Vagina (tissue), 2 donors: Measurements from ENCODE around the gene SMAP1. TPM values are rescaled to one million over a fixed set of nuclear protein-coding genes. Genes with fewer than 3 reads are reported as not detected.

ENCODE experiments used
- DNase-seq, 2 donors: peaks; one replicate each; pipeline ENCODE4 v3.0.0-alpha.2; 2017; ENCODE audit errors: extremely low spot score in 2 of 2
- H3K27ac ChIP-seq: fragments of 200-600 bp; sonication (generic); one replicate; pipeline ENCODE4 v1.5.1; 2019
- H3K27me3 ChIP-seq: fragments of 200-600 bp; sonication (generic); one replicate; pipeline ENCODE4 v1.5.1; 2019
- H3K36me3 ChIP-seq, 2 donors: fragments of 200-600 bp; sonication (generic); one replicate each; pipeline ENCODE4 v1.5.1; 2017 to 2019
- H3K4me1 ChIP-seq: fragments of 200-600 bp; sonication (generic); one replicate; pipeline ENCODE4 v1.5.1; 2019
- H3K4me3 ChIP-seq, 2 donors: fragments of 200-600 bp; sonication (generic); 1 replicate in 1 of 2; 2 replicates in 1 of 2; pipeline ENCODE4 v1.5.1; 2016 to 2019
- H3K9me3 ChIP-seq: fragments of 200-600 bp; sonication (generic); one replicate; pipeline ENCODE4 v1.5.1; 2019
- POLR2A ChIP-seq, 2 donors: fragments of 450-650 bp; IDR thresholded peaks; one replicate each; pipeline ENCODE4 v1.6.1; 2017; ENCODE audit warnings: antibody characterized with exemption in 2 of 2, mild to moderate bottlenecking in 2 of 2, moderate library complexity in 2 of 2
- POLR2AphosphoS5 ChIP-seq, 2 donors: sonication (generic); formaldehyde crosslinking; IDR thresholded peaks; one replicate each; pipeline ENCODE4 v1.9.0; 2017; ENCODE audit warnings: antibody characterized with exemption in 2 of 2, mild to moderate bottlenecking in 2 of 2, low read depth in 1 of 2; ENCODE audit not compliant: insufficient read depth in 1 of 2
- intact Hi-C: fragments of 100-400 bp; cut with DNase I; formaldehyde crosslinking; loops from one replicate; pipeline ENCODE4 v1.15.1; 2023
- total RNA-seq: library from RNA; depleted of rRNA; stranded (reverse); fragments of >200 nt; gene quantifications from one replicate; pipeline ENCODE4 v1.2.3, GENCODE V29; 2016
- TF ChIP-seq, protein P1 (sequence below), 3 experiments: fragments of 450-650 bp in 2 of 3; fragments of 200-600 bp in 1 of 3; sonication (generic) in 1 of 3; IDR thresholded peaks; one replicate each; pipeline ENCODE4 v1.5.1; 2017 to 2019; ENCODE audit warnings: antibody characterized with exemption in 3 of 3, mild to moderate bottlenecking in 2 of 3, moderate library complexity in 2 of 3

Gene SMAP1
- total RNA-seq, 1 donor from 2014 or later, result 26.3 TPM

- intact Hi-C loops, result no loop called here
- Histone ChIP-seq H3K4me3 (peak overlapping the region; percentile 90 to 91), H3K4me1 (peaks cover 25% of the 10 kb centered on the region), H3K9me3 (no peaks in the 10 kb centered on the region), H3K36me3 (no peaks in the 10 kb centered on the region), H3K27me3 (no peaks in the 10 kb centered on the region), H3K27ac (peak overlapping the region; percentile 89)
- TF ChIP-seq POLR2AphosphoS5 (IDR thresholded peaks at IDR 0.05; ENCODE audit: insufficient read depth in 1 of 2, low read depth in 1 of 2), result no peak
- TF ChIP-seq, protein P1, sequence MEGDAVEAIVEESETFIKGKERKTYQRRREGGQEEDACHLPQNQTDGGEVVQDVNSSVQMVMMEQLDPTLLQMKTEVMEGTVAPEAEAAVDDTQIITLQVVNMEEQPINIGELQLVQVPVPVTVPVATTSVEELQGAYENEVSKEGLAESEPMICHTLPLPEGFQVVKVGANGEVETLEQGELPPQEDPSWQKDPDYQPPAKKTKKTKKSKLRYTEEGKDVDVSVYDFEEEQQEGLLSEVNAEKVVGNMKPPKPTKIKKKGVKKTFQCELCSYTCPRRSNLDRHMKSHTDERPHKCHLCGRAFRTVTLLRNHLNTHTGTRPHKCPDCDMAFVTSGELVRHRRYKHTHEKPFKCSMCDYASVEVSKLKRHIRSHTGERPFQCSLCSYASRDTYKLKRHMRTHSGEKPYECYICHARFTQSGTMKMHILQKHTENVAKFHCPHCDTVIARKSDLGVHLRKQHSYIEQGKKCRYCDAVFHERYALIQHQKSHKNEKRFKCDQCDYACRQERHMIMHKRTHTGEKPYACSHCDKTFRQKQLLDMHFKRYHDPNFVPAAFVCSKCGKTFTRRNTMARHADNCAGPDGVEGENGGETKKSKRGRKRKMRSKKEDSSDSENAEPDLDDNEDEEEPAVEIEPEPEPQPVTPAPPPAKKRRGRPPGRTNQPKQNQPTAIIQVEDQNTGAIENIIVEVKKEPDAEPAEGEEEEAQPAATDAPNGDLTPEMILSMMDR (IDR thresholded peaks at IDR 0.05), result no peak
- TF ChIP-seq POLR2A (IDR thresholded peaks at IDR 0.05), result no peak
- no peak for DNase-seq
Observed at GRCh38 chr6:70667256-70667710, 400 bp upstream of the SMAP1 start.

GRCh38 chr6:70668499-70668812 is 773 bp downstream of the SMAP1 start:
- no peak for DNase-seq
- no peak for TF ChIP-seq POLR2A (IDR thresholded peaks at IDR 0.05)
- TF ChIP-seq POLR2AphosphoS5 (IDR thresholded peaks at IDR 0.05; ENCODE audit: insufficient read depth in 1 of 2, low read depth in 1 of 2), result no peak
- TF ChIP-seq, protein P1 (IDR thresholded peaks at IDR 0.05), result no peak
- H3K36me3 ChIP-seq, result no peaks in the 10 kb centered on the region
- peaks cover 36% of the 10 kb centered on the region for H3K4me1 ChIP-seq
- peak overlapping the region; percentile 90 to 91 for H3K4me3 ChIP-seq
- H3K9me3 ChIP-seq, result no peaks in the 10 kb centered on the region
- intact Hi-C loops, result no loop called here
- peak overlapping the region; percentile 89 for H3K27ac ChIP-seq
- no peaks in the 10 kb centered on the region for H3K27me3 ChIP-seq

- H3K4me1 ChIP-seq, result peaks cover 43% of the 10 kb centered on the region
- intact Hi-C loops, result no loop called here
- H3K9me3 ChIP-seq, result no peaks in the 10 kb centered on the region
- peak overlapping the region in 1 of 2 donors; percentile 90 for H3K4me3 ChIP-seq
- H3K27me3 ChIP-seq, result no peaks in the 10 kb centered on the region
- DNase-seq, result no peak
- TF ChIP-seq POLR2AphosphoS5 (IDR thresholded peaks at IDR 0.05; ENCODE audit: insufficient read depth in 1 of 2, low read depth in 1 of 2), result no peak
- H3K36me3 ChIP-seq, result no peaks in the 10 kb centered on the region
- H3K27ac ChIP-seq, result no peak overlapping the region
Observed at GRCh38 chr6:70669133-70669532, 1.4 kb downstream of the SMAP1 start.

- no peak for DNase-seq
- no peak overlapping the region for H3K4me3 ChIP-seq
- H3K36me3 ChIP-seq, result no peaks in the 10 kb centered on the region
- H3K27me3 ChIP-seq, result no peaks in the 10 kb centered on the region
- intact Hi-C loops, result no loop called here
- H3K4me1 ChIP-seq, result peaks cover 43% of the 10 kb centered on the region
- TF ChIP-seq, protein P1 (IDR thresholded peaks at IDR 0.05), result no peak
- TF ChIP-seq POLR2AphosphoS5 (IDR thresholded peaks at IDR 0.05; ENCODE audit: insufficient read depth in 1 of 2, low read depth in 1 of 2) (no peak), POLR2A (IDR thresholded peaks at IDR 0.05) (no peak)
- H3K27ac ChIP-seq, result no peak overlapping the region
- no peaks in the 10 kb centered on the region for H3K9me3 ChIP-seq
Observed at GRCh38 chr6:70672549-70672948, 4.9 kb downstream of the SMAP1 start.

DNA sequence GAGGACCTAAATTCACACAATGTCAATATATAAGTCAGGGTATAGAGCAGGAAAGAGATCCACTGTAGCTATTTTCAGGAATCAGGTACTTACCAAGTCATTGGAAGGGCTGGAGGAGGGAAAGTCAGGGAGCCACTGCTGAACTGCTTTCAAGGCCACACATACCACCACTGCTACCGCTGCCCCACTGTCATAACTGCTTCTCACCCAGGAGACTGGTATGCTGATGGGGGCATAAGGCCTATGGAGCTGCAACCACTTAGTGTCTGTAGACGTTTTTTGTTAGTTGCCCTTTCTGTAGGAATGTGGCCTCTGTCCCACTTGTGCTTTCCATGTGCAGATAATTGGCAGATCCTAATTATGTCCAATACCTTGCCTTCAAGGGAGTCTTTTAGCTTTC is 5.4 kb downstream of the SMAP1 start:
- TF ChIP-seq, protein P1 (IDR thresholded peaks at IDR 0.05), result no peak
- Histone ChIP-seq H3K27me3 (no peaks in the 10 kb centered on the region), H3K4me3 (no peak overlapping the region), H3K9me3 (no peaks in the 10 kb centered on the region), H3K36me3 (no peaks in the 10 kb centered on the region), H3K27ac (no peak overlapping the region), H3K4me1 (peaks cover 43% of the 10 kb centered on the region)
- DNase-seq, result no peak
- intact Hi-C loops, result no loop called here

DNA sequence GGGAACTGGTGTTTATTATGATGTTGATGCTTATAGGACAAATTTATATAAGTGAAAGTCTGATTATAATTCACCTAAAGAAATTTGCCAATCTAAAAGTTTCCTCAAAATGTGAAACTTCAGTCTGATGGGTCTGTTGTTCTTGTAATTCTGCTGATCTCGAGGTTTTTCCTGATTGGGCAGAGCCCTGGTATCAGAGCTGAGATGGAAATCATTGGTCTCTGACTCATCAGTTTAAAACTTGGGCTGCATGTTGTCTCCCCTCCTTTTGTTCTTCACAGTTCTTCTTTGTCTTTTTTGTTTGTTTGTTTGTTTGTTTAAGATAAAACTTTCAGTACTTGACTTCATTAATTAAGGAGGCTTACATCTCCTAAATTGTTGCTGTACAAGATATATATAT is 5.9 kb downstream of the SMAP1 start:
- intact Hi-C loops, result no loop called here
- Histone ChIP-seq H3K36me3 (no peaks in the 10 kb centered on the region), H3K4me1 (peaks cover 41% of the 10 kb centered on the region), H3K4me3 (no peak overlapping the region), H3K9me3 (no peaks in the 10 kb centered on the region), H3K27me3 (no peaks in the 10 kb centered on the region), H3K27ac (no peak overlapping the region)
- TF ChIP-seq POLR2A (IDR thresholded peaks at IDR 0.05), result no peak
- TF ChIP-seq, protein P1 (IDR thresholded peaks at IDR 0.05), result no peak
- TF ChIP-seq POLR2AphosphoS5 (IDR thresholded peaks at IDR 0.05; ENCODE audit: insufficient read depth in 1 of 2, low read depth in 1 of 2), result no peak
- DNase-seq, result no peak
